ENCODE results near the gene PTGDR.

Gene PTGDR

GRCh38 chr14:52275372-52275771 is 7.9 kb downstream of the PTGDR start:
- Mint-ChIP-seq H3K36me3 (ENCODE audit: low read depth) (no peaks in the 10 kb centered on the region), H3K27me3 (ENCODE audit: low read depth) (peaks cover 44% of the 10 kb centered on the region), H3K9me3 (no peaks in the 10 kb centered on the region), H3K4me3 (no peak overlapping the region), H3K4me1 (no peaks in the 10 kb centered on the region), H3K27ac (no peak overlapping the region)
- TF ChIP-seq CTCF (IDR thresholded peaks at IDR 0.05; ENCODE audit: unreplicated experiment in 3 of 3) = no peak

- no peaks in the 10 kb centered on the region for H3K9me3 Mint-ChIP-seq
- H3K27ac Mint-ChIP-seq = no peak overlapping the region
- no peak overlapping the region for H3K4me3 Mint-ChIP-seq
- TF ChIP-seq CTCF (IDR thresholded peaks at IDR 0.05; ENCODE audit: unreplicated experiment in 3 of 3) = no peak
- H3K4me1 Mint-ChIP-seq = no peaks in the 10 kb centered on the region
- H3K36me3 Mint-ChIP-seq (ENCODE audit: low read depth) = no peaks in the 10 kb centered on the region
- peaks cover 26% of the 10 kb centered on the region for H3K27me3 Mint-ChIP-seq (ENCODE audit: low read depth)
Observed at GRCh38 chr14:52277552-52277951, 10.1 kb downstream of the PTGDR start.

GRCh38 chr14:52279408-52279807 is 11.9 kb downstream of the PTGDR start:
- H3K36me3 Mint-ChIP-seq (ENCODE audit: low read depth) = no peaks in the 10 kb centered on the region
- TF ChIP-seq CTCF (IDR thresholded peaks at IDR 0.05; ENCODE audit: unreplicated experiment in 3 of 3) = no peak
- peaks cover 13% of the 10 kb centered on the region for H3K27me3 Mint-ChIP-seq (ENCODE audit: low read depth)
- no peaks in the 10 kb centered on the region for H3K9me3 Mint-ChIP-seq
- no peak overlapping the region for H3K4me3 Mint-ChIP-seq
- H3K27ac Mint-ChIP-seq = no peak overlapping the region
- no peaks in the 10 kb centered on the region for H3K4me1 Mint-ChIP-seq

- Mint-ChIP-seq H3K9me3 (no peaks in the 10 kb centered on the region), H3K27me3 (ENCODE audit: low read depth) (no peaks in the 10 kb centered on the region), H3K27ac (no peak overlapping the region), H3K4me3 (no peak overlapping the region), H3K36me3 (ENCODE audit: low read depth) (no peaks in the 10 kb centered on the region), H3K4me1 (no peaks in the 10 kb centered on the region)
- TF ChIP-seq CTCF (IDR thresholded peaks at IDR 0.05; ENCODE audit: unreplicated experiment in 3 of 3) = no peak
Observed at GRCh38 chr14:52283099-52283498, 15.6 kb downstream of the PTGDR start.

- no peaks in the 10 kb centered on the region for H3K9me3 Mint-ChIP-seq
- no peaks in the 10 kb centered on the region for H3K4me1 Mint-ChIP-seq
- H3K36me3 Mint-ChIP-seq (ENCODE audit: low read depth) = no peaks in the 10 kb centered on the region
- TF ChIP-seq CTCF (IDR thresholded peaks at IDR 0.05; ENCODE audit: unreplicated experiment in 3 of 3) = no peak
- H3K4me3 Mint-ChIP-seq = no peak overlapping the region
- H3K27me3 Mint-ChIP-seq (ENCODE audit: low read depth) = no peaks in the 10 kb centered on the region
- no peak overlapping the region for H3K27ac Mint-ChIP-seq
Observed at GRCh38 chr14:52286661-52287649, 19.5 kb downstream of the PTGDR start.

- H3K4me1 Mint-ChIP-seq = no peaks in the 10 kb centered on the region
- no peak overlapping the region for H3K4me3 Mint-ChIP-seq
- H3K27ac Mint-ChIP-seq = no peak overlapping the region
- H3K36me3 Mint-ChIP-seq (ENCODE audit: low read depth) = no peaks in the 10 kb centered on the region
- TF ChIP-seq CTCF (IDR thresholded peaks at IDR 0.05; ENCODE audit: unreplicated experiment in 3 of 3) = no peak
- H3K9me3 Mint-ChIP-seq = no peaks in the 10 kb centered on the region
- H3K27me3 Mint-ChIP-seq (ENCODE audit: low read depth) = peaks cover 11% of the 10 kb centered on the region
Observed at GRCh38 chr14:52296378-52296777, 28.9 kb downstream of the PTGDR start.
